Stimulated activated naive CD8-positive, alpha-beta T cell treated with anti-CD3 and anti-CD28 coated beads, Interleukin-15, Interleukin-2, amounts not matched to agents 100 ng/mL and 50 ng/mL, for 24 hours (primary cell): ENCODE measurements around the gene UGT2B17.
"Not testable (repeated sequence)": the region's sequence is repeated elsewhere in the genome, so short reads cannot be mapped to it uniquely, and the experiment has no call there.

Experiments
- H3K27ac Mint-ChIP-seq: one replicate; pipeline ENCODE4 v1.8.0; 2021; ENCODE audit warnings: mild to moderate bottlenecking, mixed read lengths
- H3K27me3 Mint-ChIP-seq: one replicate; pipeline ENCODE4 v1.8.0; 2021; ENCODE audit warnings: mixed read lengths
- H3K36me3 Mint-ChIP-seq: one replicate; pipeline ENCODE4 v1.8.0; 2021; ENCODE audit warnings: low read depth, mixed read lengths
- H3K4me1 Mint-ChIP-seq: one replicate; pipeline ENCODE4 v1.8.0; 2021; ENCODE audit warnings: low read depth, mixed read lengths
- H3K4me3 Mint-ChIP-seq: one replicate; pipeline ENCODE4 v1.8.0; 2021; ENCODE audit warnings: mild to moderate bottlenecking, mixed read lengths
- H3K9me3 Mint-ChIP-seq: one replicate; pipeline ENCODE4 v1.8.0; 2021; ENCODE audit warnings: mixed read lengths

Gene UGT2B17

GRCh38 chr4:68576272-68577125, at the start of gene UGT2B17:
Gene UGT2B17, minus strand, starts transcription at chr4:68576322. Its CDS starts 7,838 bp downstream, at chr4:68568484.
- H3K27ac Mint-ChIP-seq = no peak within 1 kb of the TSS
- no peaks in the 10 kb centered on the region for H3K4me1 Mint-ChIP-seq
- H3K36me3 Mint-ChIP-seq = no peaks in the 10 kb centered on the region
- no peaks in the 10 kb centered on the region for H3K27me3 Mint-ChIP-seq
- H3K9me3 Mint-ChIP-seq = no peaks in the 10 kb centered on the region
- H3K4me3 Mint-ChIP-seq = no peak within 1 kb of the TSS

DNA sequence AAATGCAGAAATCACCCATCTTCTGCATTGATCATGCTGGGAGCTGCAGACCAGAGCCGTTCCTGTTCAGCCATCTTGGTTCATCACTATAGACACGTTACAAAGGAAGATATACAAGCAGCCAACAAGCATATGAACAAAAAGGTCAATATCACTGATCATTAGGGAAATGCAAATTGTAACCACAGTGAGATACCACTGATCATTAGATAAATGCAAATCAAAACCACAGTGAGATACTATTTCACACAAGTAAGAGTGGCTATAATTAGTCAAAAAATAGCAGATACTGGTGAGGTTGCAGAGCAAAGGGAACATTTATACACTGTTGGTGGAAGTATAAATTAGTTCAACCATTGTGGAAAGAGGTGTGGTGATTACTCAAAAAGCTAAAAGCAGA, 46.6 kb upstream of the UGT2B17 start:
- H3K27me3 Mint-ChIP-seq, H3K4me1 Mint-ChIP-seq, H3K27ac Mint-ChIP-seq, H3K4me3 Mint-ChIP-seq, H3K36me3 Mint-ChIP-seq, H3K9me3 Mint-ChIP-seq: not testable (repeated sequence)

- H3K4me3 Mint-ChIP-seq = no peak overlapping the region
- H3K36me3 Mint-ChIP-seq = no peaks in the 10 kb centered on the region
- H3K4me1 Mint-ChIP-seq = no peaks in the 10 kb centered on the region
- H3K27me3 Mint-ChIP-seq = no peaks in the 10 kb centered on the region
- H3K27ac Mint-ChIP-seq = no peak overlapping the region
- no peaks in the 10 kb centered on the region for H3K9me3 Mint-ChIP-seq
These were observed 41.0 kb upstream of the UGT2B17 start for GRCh38 chr4:68617003-68617698.

- Mint-ChIP-seq H3K36me3 (no peaks in the 10 kb centered on the region), H3K4me1 (no peaks in the 10 kb centered on the region), H3K9me3 (no peaks in the 10 kb centered on the region), H3K27ac (no peak overlapping the region), H3K4me3 (no peak overlapping the region), H3K27me3 (no peaks in the 10 kb centered on the region)
These were observed 39.7 kb upstream of the UGT2B17 start for GRCh38 chr4:68615699-68616422.

GRCh38 chr4:68613752-68614151, 37.6 kb upstream of the UGT2B17 start:
- H3K4me3 Mint-ChIP-seq = no peak overlapping the region
- no peaks in the 10 kb centered on the region for H3K4me1 Mint-ChIP-seq
- H3K27ac Mint-ChIP-seq = no peak overlapping the region
- no peaks in the 10 kb centered on the region for H3K27me3 Mint-ChIP-seq
- H3K9me3 Mint-ChIP-seq = no peaks in the 10 kb centered on the region
- no peaks in the 10 kb centered on the region for H3K36me3 Mint-ChIP-seq

- Mint-ChIP-seq H3K27me3 (no peaks in the 10 kb centered on the region), H3K36me3 (no peaks in the 10 kb centered on the region), H3K27ac (no peak overlapping the region), H3K4me3 (no peak overlapping the region), H3K4me1 (no peaks in the 10 kb centered on the region), H3K9me3 (no peaks in the 10 kb centered on the region)
These were observed 30.1 kb upstream of the UGT2B17 start for GRCh38 chr4:68606240-68606639.

DNA sequence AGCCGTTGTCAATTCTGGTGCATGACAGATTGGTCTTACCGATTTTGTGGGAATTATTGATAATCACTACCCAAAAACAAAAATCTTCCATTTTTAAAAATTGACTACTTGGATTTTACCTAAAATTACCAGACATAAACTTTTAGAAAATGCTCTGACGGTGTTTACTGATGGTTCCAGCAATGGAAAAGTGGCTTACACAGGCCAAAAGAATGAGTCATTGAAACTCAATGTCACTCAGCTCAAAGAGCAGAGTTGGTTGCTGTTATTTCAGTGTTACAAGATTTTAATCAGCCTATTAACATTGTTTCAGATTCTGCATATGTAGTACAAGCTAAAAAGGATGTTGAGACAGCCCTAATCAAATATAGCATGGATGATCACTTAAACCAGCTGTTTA, 23.0 kb upstream of the UGT2B17 start:
- Mint-ChIP-seq H3K9me3 (no peaks in the 10 kb centered on the region), H3K36me3 (no peaks in the 10 kb centered on the region), H3K4me3 (no peak overlapping the region), H3K4me1 (no peaks in the 10 kb centered on the region), H3K27ac (no peak overlapping the region), H3K27me3 (no peaks in the 10 kb centered on the region)

DNA sequence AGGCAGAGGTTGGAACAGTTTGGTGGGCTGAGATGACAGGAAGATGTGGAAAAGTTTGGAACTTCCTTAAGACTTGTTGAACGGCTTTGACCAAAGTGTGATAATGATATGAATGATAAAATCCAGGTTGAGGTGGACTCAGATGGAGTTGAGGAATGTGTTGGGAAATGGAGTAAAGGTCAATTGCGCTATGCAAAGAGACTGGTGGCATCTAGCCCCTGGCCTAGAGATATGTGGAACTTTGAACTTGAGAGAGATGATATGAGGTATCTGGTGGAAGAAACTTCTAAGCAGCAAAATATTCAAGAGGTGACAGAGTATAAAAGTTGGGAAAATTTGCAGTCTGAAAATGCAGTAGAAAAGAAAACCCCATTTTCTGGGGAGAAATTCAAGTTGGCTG, 21.4 kb upstream of the UGT2B17 start:
- Mint-ChIP-seq H3K9me3 (no peaks in the 10 kb centered on the region), H3K36me3 (no peaks in the 10 kb centered on the region), H3K27me3 (no peaks in the 10 kb centered on the region), H3K27ac (no peak overlapping the region), H3K4me1 (no peaks in the 10 kb centered on the region), H3K4me3 (no peak overlapping the region)

- H3K9me3 Mint-ChIP-seq = no peaks in the 10 kb centered on the region
- no peaks in the 10 kb centered on the region for H3K36me3 Mint-ChIP-seq
- H3K4me3 Mint-ChIP-seq = no peak overlapping the region
- H3K4me1 Mint-ChIP-seq = no peaks in the 10 kb centered on the region
- H3K27ac Mint-ChIP-seq = no peak overlapping the region
- H3K27me3 Mint-ChIP-seq = no peaks in the 10 kb centered on the region
These were observed 18.6 kb upstream of the UGT2B17 start for GRCh38 chr4:68594678-68595077.

DNA sequence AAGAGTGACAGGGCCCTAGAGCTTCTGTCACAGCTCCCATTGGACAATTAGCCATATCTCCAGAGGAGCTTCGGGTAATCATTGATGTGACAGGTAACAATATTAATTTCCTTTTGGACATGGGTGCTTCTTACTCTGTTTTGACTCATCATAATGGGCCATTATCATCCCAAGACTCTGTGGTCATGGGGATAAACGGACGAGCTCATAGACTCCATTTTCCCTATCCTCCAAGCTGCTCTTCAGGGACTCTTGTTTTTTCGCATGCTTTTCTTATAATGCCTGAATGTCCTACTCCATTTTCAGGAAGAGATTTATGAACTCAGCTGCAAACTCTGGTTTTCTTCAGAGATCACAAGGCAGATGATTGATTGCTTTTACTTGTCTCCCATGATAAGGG, 17.0 kb upstream of the UGT2B17 start:
- Mint-ChIP-seq H3K9me3 (no peaks in the 10 kb centered on the region), H3K27me3 (no peaks in the 10 kb centered on the region), H3K27ac (no peak overlapping the region), H3K4me1 (no peaks in the 10 kb centered on the region), H3K36me3 (no peaks in the 10 kb centered on the region), H3K4me3 (no peak overlapping the region)

DNA sequence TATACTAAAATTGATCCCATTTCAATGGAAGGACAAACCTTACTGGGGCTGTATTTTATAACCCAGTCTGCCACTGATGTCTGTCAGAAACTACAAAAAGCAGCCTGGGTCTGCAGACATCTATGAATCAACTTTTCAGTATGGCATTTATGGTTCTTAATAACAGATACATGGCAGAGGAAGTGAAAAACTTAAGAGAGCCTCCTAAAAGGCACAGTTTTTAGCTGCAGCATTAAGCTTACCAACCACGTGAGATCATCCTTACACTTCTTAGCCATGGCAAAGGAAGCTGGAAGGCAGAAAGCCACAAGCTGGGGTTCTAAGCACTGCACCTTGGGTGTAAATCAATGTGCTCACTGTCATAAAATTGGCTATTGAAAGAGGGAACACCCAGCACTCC, 16.6 kb upstream of the UGT2B17 start:
- Mint-ChIP-seq H3K9me3 (no peaks in the 10 kb centered on the region), H3K27ac (no peak overlapping the region), H3K4me1 (no peaks in the 10 kb centered on the region), H3K27me3 (no peaks in the 10 kb centered on the region), H3K4me3 (no peak overlapping the region), H3K36me3 (no peaks in the 10 kb centered on the region)

DNA sequence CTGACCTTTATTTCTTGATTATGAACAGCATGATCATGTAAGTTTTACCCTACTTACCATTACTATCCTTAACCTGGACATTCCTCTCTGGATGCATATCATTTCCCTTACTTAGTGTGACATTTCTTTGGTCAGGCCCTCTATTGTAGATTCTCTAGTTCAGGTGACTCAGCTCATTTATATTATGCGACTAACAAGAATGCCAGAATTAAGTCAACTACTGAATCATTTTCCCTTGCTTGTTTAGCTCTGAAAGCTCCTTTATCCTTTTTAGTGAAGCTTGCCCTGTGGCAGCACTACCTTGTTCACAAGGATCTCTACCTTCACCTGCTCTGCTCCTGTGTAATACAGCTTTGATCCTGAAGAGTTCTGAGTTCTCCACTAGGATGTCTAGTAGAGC, 15.1 kb upstream of the UGT2B17 start:
- Mint-ChIP-seq H3K36me3 (no peaks in the 10 kb centered on the region), H3K9me3 (no peaks in the 10 kb centered on the region), H3K27ac (no peak overlapping the region), H3K4me3 (no peak overlapping the region), H3K27me3 (no peaks in the 10 kb centered on the region), H3K4me1 (no peaks in the 10 kb centered on the region)

- no peaks in the 10 kb centered on the region for H3K36me3 Mint-ChIP-seq
- H3K27me3 Mint-ChIP-seq = no peaks in the 10 kb centered on the region
- no peaks in the 10 kb centered on the region for H3K4me1 Mint-ChIP-seq
- H3K9me3 Mint-ChIP-seq = no peaks in the 10 kb centered on the region
- no peak overlapping the region for H3K4me3 Mint-ChIP-seq
- no peak overlapping the region for H3K27ac Mint-ChIP-seq
These were observed 13.7 kb upstream of the UGT2B17 start for GRCh38 chr4:68589790-68590189.

DNA sequence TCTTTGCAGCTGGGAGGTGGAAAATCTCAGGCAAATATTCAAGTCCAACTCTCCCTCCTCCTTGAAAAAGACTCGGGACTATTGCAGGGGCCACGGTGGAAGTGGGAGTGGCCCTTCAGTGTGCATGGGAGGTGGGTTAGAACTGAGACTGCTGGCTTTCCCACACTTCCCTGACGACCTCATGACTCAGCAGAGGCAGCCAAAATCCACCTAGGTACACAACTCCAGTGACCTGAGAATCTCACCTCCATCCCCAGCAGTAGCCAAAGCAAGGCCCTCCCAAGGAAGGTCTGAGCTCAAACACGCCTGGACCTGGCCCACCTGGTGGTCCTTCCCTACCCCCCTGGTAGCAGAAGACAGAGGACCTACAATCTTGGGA, 6.2 kb upstream of the UGT2B17 start:
- Mint-ChIP-seq H3K9me3 (no peaks in the 10 kb centered on the region), H3K4me1 (no peaks in the 10 kb centered on the region), H3K36me3 (no peaks in the 10 kb centered on the region), H3K27me3 (no peaks in the 10 kb centered on the region), H3K4me3 (no peak overlapping the region), H3K27ac (no peak overlapping the region)
